OCI-LY3 (cell line): ENCODE results near the gene CAPZB.

Source experiments
- EZH2phosphoT487 ChIP-seq: fragments of 200-600 bp; shearing (Covaris generic); IDR thresholded peaks from 2 replicates; pipeline ENCODE4 v1.6.1; 2018; ENCODE audit warnings: antibody characterized with exemption, mixed run types, low read depth
- TF ChIP-seq, protein P1 (sequence below): fragments of 200-600, 300-600 bp; sonication (generic); IDR thresholded peaks from 2 replicates; pipeline ENCODE4 v1.5.1; 2014; ENCODE audit warnings: antibody characterized with exemption, low read length, low read depth

DNA sequence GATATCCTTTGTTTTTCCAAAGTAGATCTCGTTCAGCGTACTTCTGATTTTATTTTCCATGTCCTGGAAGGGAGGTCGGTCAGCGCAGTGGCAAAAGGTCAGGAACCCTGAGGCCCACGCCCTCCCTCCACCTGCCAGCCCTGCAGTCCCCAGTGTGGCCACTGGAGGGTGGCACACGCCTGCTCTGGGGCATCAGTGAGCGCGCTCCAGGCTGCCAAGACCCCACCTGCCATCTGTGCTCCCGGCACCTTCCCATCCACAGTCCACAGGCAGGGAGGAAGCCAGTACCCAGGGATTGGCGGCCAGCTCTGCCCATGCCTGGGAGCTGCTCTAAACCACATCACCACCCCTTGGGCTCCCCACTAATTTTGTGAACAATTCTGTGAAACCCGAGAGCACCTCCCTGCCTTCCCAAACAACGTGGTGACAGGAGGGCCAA lies 140.9 kb downstream of the CAPZB start:
- TF ChIP-seq, protein P1, sequence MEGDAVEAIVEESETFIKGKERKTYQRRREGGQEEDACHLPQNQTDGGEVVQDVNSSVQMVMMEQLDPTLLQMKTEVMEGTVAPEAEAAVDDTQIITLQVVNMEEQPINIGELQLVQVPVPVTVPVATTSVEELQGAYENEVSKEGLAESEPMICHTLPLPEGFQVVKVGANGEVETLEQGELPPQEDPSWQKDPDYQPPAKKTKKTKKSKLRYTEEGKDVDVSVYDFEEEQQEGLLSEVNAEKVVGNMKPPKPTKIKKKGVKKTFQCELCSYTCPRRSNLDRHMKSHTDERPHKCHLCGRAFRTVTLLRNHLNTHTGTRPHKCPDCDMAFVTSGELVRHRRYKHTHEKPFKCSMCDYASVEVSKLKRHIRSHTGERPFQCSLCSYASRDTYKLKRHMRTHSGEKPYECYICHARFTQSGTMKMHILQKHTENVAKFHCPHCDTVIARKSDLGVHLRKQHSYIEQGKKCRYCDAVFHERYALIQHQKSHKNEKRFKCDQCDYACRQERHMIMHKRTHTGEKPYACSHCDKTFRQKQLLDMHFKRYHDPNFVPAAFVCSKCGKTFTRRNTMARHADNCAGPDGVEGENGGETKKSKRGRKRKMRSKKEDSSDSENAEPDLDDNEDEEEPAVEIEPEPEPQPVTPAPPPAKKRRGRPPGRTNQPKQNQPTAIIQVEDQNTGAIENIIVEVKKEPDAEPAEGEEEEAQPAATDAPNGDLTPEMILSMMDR = peak; percentile 62
- TF ChIP-seq EZH2phosphoT487 = no peak
